Fibroblast of the aortic adventitia (primary cell): ENCODE results near the gene COL4A4. TPM values are rescaled to one million over a fixed set of nuclear protein-coding genes. Genes with fewer than 3 reads are reported as not detected.

ENCODE experiments used
- DNase-seq: peaks from one replicate; pipeline ENCODE4 v3.0.0-alpha.2; 2010; ENCODE audit warnings: low read depth
- H3K4me3 ChIP-seq: 2 replicates; pipeline ENCODE4 v1.5.1; 2011; ENCODE audit warnings: low read depth, mild to moderate bottlenecking, control low read depth, low read length, moderate library complexity
- total RNA-seq: library from RNA; depleted of rRNA; stranded (reverse); fragments of >200 nt; gene quantifications from 2 replicates; pipeline ENCODE4 v1.2.3, GENCODE V29; 2012; ENCODE audit warnings: low replicate concordance
- TF ChIP-seq, protein P1 (sequence below): IDR thresholded peaks from 2 replicates; pipeline ENCODE4 v1.5.1; 2011; ENCODE audit warnings: mild to moderate bottlenecking, low read length, control low read depth, inconsistent platforms; ENCODE audit not compliant: insufficient read depth

Gene COL4A4
- total RNA-seq, 1 donor: 2.6 TPM

DNA sequence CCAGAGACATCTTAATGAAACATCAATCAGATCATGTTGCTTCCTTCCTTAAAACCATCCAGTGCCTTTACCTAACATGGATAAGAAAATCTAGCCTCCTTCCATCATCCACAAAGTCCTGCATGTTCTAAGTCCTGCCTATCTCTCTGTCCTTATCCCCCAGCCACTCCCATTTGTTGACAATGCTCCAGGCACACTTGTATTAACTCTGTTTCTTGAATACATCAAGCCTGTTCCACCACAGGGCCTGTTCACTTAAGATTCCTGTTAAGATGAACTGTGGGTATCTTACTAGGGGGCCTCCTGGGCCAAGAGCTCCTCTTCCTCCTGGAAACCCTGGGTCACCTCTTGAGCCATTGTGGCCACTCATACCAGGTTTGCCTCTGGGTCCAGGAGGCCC is 45.7 kb downstream of the COL4A4 start:
- TF ChIP-seq, protein P1, sequence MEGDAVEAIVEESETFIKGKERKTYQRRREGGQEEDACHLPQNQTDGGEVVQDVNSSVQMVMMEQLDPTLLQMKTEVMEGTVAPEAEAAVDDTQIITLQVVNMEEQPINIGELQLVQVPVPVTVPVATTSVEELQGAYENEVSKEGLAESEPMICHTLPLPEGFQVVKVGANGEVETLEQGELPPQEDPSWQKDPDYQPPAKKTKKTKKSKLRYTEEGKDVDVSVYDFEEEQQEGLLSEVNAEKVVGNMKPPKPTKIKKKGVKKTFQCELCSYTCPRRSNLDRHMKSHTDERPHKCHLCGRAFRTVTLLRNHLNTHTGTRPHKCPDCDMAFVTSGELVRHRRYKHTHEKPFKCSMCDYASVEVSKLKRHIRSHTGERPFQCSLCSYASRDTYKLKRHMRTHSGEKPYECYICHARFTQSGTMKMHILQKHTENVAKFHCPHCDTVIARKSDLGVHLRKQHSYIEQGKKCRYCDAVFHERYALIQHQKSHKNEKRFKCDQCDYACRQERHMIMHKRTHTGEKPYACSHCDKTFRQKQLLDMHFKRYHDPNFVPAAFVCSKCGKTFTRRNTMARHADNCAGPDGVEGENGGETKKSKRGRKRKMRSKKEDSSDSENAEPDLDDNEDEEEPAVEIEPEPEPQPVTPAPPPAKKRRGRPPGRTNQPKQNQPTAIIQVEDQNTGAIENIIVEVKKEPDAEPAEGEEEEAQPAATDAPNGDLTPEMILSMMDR: no peak
- no peak overlapping the region for H3K4me3 ChIP-seq
- no peak for DNase-seq

GRCh38 chr2:227117852-227118251 is 46.2 kb downstream of the COL4A4 start:
- DNase-seq: no peak
- TF ChIP-seq, protein P1: no peak

DNA sequence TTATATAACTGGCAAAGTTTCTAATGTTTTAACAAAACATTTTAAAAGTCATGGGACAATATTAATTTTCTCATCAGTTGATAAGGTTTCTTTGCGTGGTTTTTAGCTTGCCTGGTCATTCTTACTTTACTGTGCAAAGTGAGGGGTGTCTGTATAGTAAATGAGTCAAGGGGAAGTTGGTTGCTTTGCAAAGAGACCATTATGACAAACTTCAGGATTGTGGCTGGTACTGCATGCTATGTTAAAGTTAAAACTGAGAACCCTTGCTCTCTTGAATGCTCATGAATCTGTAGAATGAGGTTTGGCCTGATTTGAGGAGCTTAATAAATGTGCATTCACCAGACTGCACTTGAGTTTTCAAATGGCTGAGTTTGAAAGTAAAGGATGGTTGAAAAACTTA is 47.0 kb downstream of the COL4A4 start:
- DNase-seq: no peak
- no peak overlapping the region for H3K4me3 ChIP-seq
- TF ChIP-seq, protein P1: no peak

More at GRCh38 chr2:227117852-227118251, 46.2 kb downstream of the COL4A4 start:
- no peak overlapping the region for H3K4me3 ChIP-seq

GRCh38 chr2:227115761-227116160 is 48.2 kb downstream of the COL4A4 start:
- TF ChIP-seq, protein P1: no peak
- peak; percentile 27 for DNase-seq

GRCh38 chr2:227106845-227107759 is 56.9 kb downstream of the COL4A4 start:
- no peak overlapping the region for H3K4me3 ChIP-seq
- peak; percentile 75 for DNase-seq
- TF ChIP-seq, protein P1: peak; percentile 85

More at GRCh38 chr2:227115761-227116160, 48.2 kb downstream of the COL4A4 start:
- H3K4me3 ChIP-seq: no peak overlapping the region

- no peak overlapping the region for H3K4me3 ChIP-seq
- TF ChIP-seq, protein P1: no peak
- no peak for DNase-seq
Measured at GRCh38 chr2:227103583-227103982, 60.4 kb downstream of the COL4A4 start.
